ENCODE data around the gene ADARB2. TPM values are rescaled to one million over a fixed set of nuclear protein-coding genes. Genes with fewer than 3 reads are reported as not detected.

Gene ADARB2
- total RNA-seq, 1 donor from 2014 or later = 1.8 TPM

GRCh38 chr10:1280466-1281404 is 456.6 kb downstream of the ADARB2 start:
- Mint-ChIP-seq H3K4me1 (no peaks in the 10 kb centered on the region), H3K9me3 (no peaks in the 10 kb centered on the region), H3K36me3 (ENCODE audit: low read depth) (no peaks in the 10 kb centered on the region), H3K27me3 (ENCODE audit: low read depth) (peaks cover 2% of the 10 kb centered on the region), H3K4me3 (no peak overlapping the region), H3K27ac (ENCODE audit: unreplicated experiment) (no peak overlapping the region)
- no peak for DNase-seq (ENCODE audit: low read depth, low spot score)
- TF ChIP-seq CTCF (conservative IDR thresholded peaks at IDR 0.05) = no peak

- no peak overlapping the region for H3K27ac Mint-ChIP-seq (ENCODE audit: unreplicated experiment)
- no peaks in the 10 kb centered on the region for H3K4me1 Mint-ChIP-seq
- H3K36me3 Mint-ChIP-seq (ENCODE audit: low read depth) = no peaks in the 10 kb centered on the region
- no peak for DNase-seq (ENCODE audit: low read depth, low spot score)
- H3K4me3 Mint-ChIP-seq = no peak overlapping the region
- TF ChIP-seq CTCF (conservative IDR thresholded peaks at IDR 0.05) = no peak
- no peaks in the 10 kb centered on the region for H3K9me3 Mint-ChIP-seq
- peaks cover 2% of the 10 kb centered on the region for H3K27me3 Mint-ChIP-seq (ENCODE audit: low read depth)
Measured at GRCh38 chr10:1278306-1278705, 459.0 kb downstream of the ADARB2 start.

GRCh38 chr10:1274701-1275544 is 462.4 kb downstream of the ADARB2 start:
- Mint-ChIP-seq H3K4me3 (no peak overlapping the region), H3K36me3 (ENCODE audit: low read depth) (no peaks in the 10 kb centered on the region), H3K27ac (ENCODE audit: unreplicated experiment) (no peak overlapping the region), H3K4me1 (no peaks in the 10 kb centered on the region), H3K27me3 (ENCODE audit: low read depth) (peaks cover 2% of the 10 kb centered on the region), H3K9me3 (no peaks in the 10 kb centered on the region)
- DNase-seq (ENCODE audit: low read depth, low spot score) = no peak
- no peak for TF ChIP-seq CTCF (conservative IDR thresholded peaks at IDR 0.05)

- peaks cover 2% of the 10 kb centered on the region for H3K27me3 Mint-ChIP-seq (ENCODE audit: low read depth)
- no peak for TF ChIP-seq CTCF (conservative IDR thresholded peaks at IDR 0.05)
Measured at GRCh38 chr10:1274111-1274661, 463.1 kb downstream of the ADARB2 start.

GRCh38 chr10:1273372-1274105 is 463.8 kb downstream of the ADARB2 start:
- no peaks in the 10 kb centered on the region for H3K36me3 Mint-ChIP-seq (ENCODE audit: low read depth)
- H3K27ac Mint-ChIP-seq (ENCODE audit: unreplicated experiment) = no peak overlapping the region
- peaks cover 4% of the 10 kb centered on the region for H3K4me1 Mint-ChIP-seq
- peaks cover 2% of the 10 kb centered on the region for H3K27me3 Mint-ChIP-seq (ENCODE audit: low read depth)
- no peak overlapping the region for H3K4me3 Mint-ChIP-seq
- H3K9me3 Mint-ChIP-seq = no peaks in the 10 kb centered on the region
- TF ChIP-seq CTCF (conservative IDR thresholded peaks at IDR 0.05) = no peak
- no peak for DNase-seq (ENCODE audit: low read depth, low spot score)

More at GRCh38 chr10:1274111-1274661, 463.1 kb downstream of the ADARB2 start:
- Mint-ChIP-seq H3K9me3 (no peaks in the 10 kb centered on the region), H3K27ac (ENCODE audit: unreplicated experiment) (no peak overlapping the region), H3K36me3 (ENCODE audit: low read depth) (no peaks in the 10 kb centered on the region), H3K4me1 (no peaks in the 10 kb centered on the region), H3K4me3 (no peak overlapping the region)
- DNase-seq (ENCODE audit: low read depth, low spot score) = no peak
